Measurements from ENCODE around the gene AMPD3.
A peak's percentile ranks its signal among the peaks of the same experiment; 100 is the strongest.

Gene AMPD3

GRCh38 chr11:10518123-10518522 is 63.1 kb downstream of the AMPD3 start:
- no peaks in the 10 kb centered on the region for H3K9me3 ChIP-seq (ENCODE audit: low read depth, low read length)
- peak overlapping the region; percentile 40; the same call in 1 of the 2 replicates for H3K27ac ChIP-seq
- no peak overlapping the region for H3K9ac ChIP-seq (ENCODE audit: insufficient read length)
- TF ChIP-seq POLR2AphosphoS5 (IDR thresholded peaks at IDR 0.05; ENCODE audit: borderline replicate concordance, low read depth, low read length) (no peak), EZH2 (IDR thresholded peaks at IDR 0.05) (no peak), FOXP2 (optimal IDR thresholded peaks at IDR 0.05; ENCODE audit: control extremely low read depth, extremely low read length, insufficient read depth) (no peak)
- H3K36me3 ChIP-seq (ENCODE audit: insufficient read depth, low read length): peaks cover 67% of the 10 kb centered on the region
- no peak overlapping the region for H3K4me3 ChIP-seq
- DNase-seq (ENCODE audit: low read depth, low spot score): no peak

GRCh38 chr11:10518891-10519290 is 63.8 kb downstream of the AMPD3 start:
- no peak for TF ChIP-seq FOXP2 (optimal IDR thresholded peaks at IDR 0.05; ENCODE audit: control extremely low read depth, extremely low read length, insufficient read depth)
- no peak for TF ChIP-seq POLR2AphosphoS5 (IDR thresholded peaks at IDR 0.05; ENCODE audit: borderline replicate concordance, low read depth, low read length)
- no peak for TF ChIP-seq EZH2 (IDR thresholded peaks at IDR 0.05)
- H3K27ac ChIP-seq: no peak overlapping the region
- no peak overlapping the region for H3K4me3 ChIP-seq
- no peak overlapping the region for H3K9ac ChIP-seq (ENCODE audit: insufficient read length)
- peaks cover 73% of the 10 kb centered on the region for H3K36me3 ChIP-seq (ENCODE audit: insufficient read depth, low read length)
- H3K9me3 ChIP-seq (ENCODE audit: low read depth, low read length): no peaks in the 10 kb centered on the region
- DNase-seq (ENCODE audit: low read depth, low spot score): no peak

GRCh38 chr11:10519630-10520029 is 64.6 kb downstream of the AMPD3 start:
- Histone ChIP-seq H3K9me3 (ENCODE audit: low read depth, low read length) (no peaks in the 10 kb centered on the region), H3K27ac (no peak overlapping the region), H3K4me3 (no peak overlapping the region), H3K36me3 (ENCODE audit: insufficient read depth, low read length) (peaks cover 78% of the 10 kb centered on the region), H3K9ac (ENCODE audit: insufficient read length) (no peak overlapping the region)
- TF ChIP-seq FOXP2 (optimal IDR thresholded peaks at IDR 0.05; ENCODE audit: control extremely low read depth, extremely low read length, insufficient read depth) (no peak), EZH2 (IDR thresholded peaks at IDR 0.05) (no peak), POLR2AphosphoS5 (IDR thresholded peaks at IDR 0.05; ENCODE audit: borderline replicate concordance, low read depth, low read length) (no peak)
- no peak for DNase-seq (ENCODE audit: low read depth, low spot score)

GRCh38 chr11:10520562-10520961 is 65.5 kb downstream of the AMPD3 start:
- H3K4me3 ChIP-seq: no peak overlapping the region
- DNase-seq (ENCODE audit: low read depth, low spot score): no peak
- no peak overlapping the region for H3K27ac ChIP-seq
- H3K9ac ChIP-seq (ENCODE audit: insufficient read length): no peak overlapping the region
- H3K36me3 ChIP-seq (ENCODE audit: insufficient read depth, low read length): peaks cover 82% of the 10 kb centered on the region
- TF ChIP-seq FOXP2 (optimal IDR thresholded peaks at IDR 0.05; ENCODE audit: control extremely low read depth, extremely low read length, insufficient read depth) (no peak), POLR2AphosphoS5 (IDR thresholded peaks at IDR 0.05; ENCODE audit: borderline replicate concordance, low read depth, low read length) (no peak), EZH2 (IDR thresholded peaks at IDR 0.05) (no peak)
- no peaks in the 10 kb centered on the region for H3K9me3 ChIP-seq (ENCODE audit: low read depth, low read length)

- Histone ChIP-seq H3K9me3 (ENCODE audit: low read depth, low read length) (no peaks in the 10 kb centered on the region), H3K4me3 (no peak overlapping the region), H3K27ac (no peak overlapping the region), H3K36me3 (ENCODE audit: insufficient read depth, low read length) (peaks cover 89% of the 10 kb centered on the region), H3K9ac (ENCODE audit: insufficient read length) (no peak overlapping the region)
- no peak for TF ChIP-seq FOXP2 (optimal IDR thresholded peaks at IDR 0.05; ENCODE audit: control extremely low read depth, extremely low read length, insufficient read depth)
- no peak for TF ChIP-seq POLR2AphosphoS5 (IDR thresholded peaks at IDR 0.05; ENCODE audit: borderline replicate concordance, low read depth, low read length)
- no peak for TF ChIP-seq EZH2 (IDR thresholded peaks at IDR 0.05)
- DNase-seq (ENCODE audit: low read depth, low spot score): no peak
Measured at GRCh38 chr11:10522276-10522675, 67.2 kb downstream of the AMPD3 start.

GRCh38 chr11:10522921-10523320 is 67.9 kb downstream of the AMPD3 start:
- Histone ChIP-seq H3K9me3 (ENCODE audit: low read depth, low read length) (no peaks in the 10 kb centered on the region), H3K27ac (no peak overlapping the region), H3K4me3 (no peak overlapping the region), H3K36me3 (ENCODE audit: insufficient read depth, low read length) (peaks cover 92% of the 10 kb centered on the region), H3K9ac (ENCODE audit: insufficient read length) (no peak overlapping the region)
- no peak for TF ChIP-seq POLR2AphosphoS5 (IDR thresholded peaks at IDR 0.05; ENCODE audit: borderline replicate concordance, low read depth, low read length)
- TF ChIP-seq EZH2 (IDR thresholded peaks at IDR 0.05): no peak
- TF ChIP-seq FOXP2 (optimal IDR thresholded peaks at IDR 0.05; ENCODE audit: control extremely low read depth, extremely low read length, insufficient read depth): no peak
- DNase-seq (ENCODE audit: low read depth, low spot score): no peak

GRCh38 chr11:10524471-10524870 is 69.4 kb downstream of the AMPD3 start:
- no peak for DNase-seq (ENCODE audit: low read depth, low spot score)
- Histone ChIP-seq H3K9ac (ENCODE audit: insufficient read length) (no peak overlapping the region), H3K4me3 (no peak overlapping the region), H3K9me3 (ENCODE audit: low read depth, low read length) (no peaks in the 10 kb centered on the region), H3K27ac (no peak overlapping the region), H3K36me3 (ENCODE audit: insufficient read depth, low read length) (peaks cover 88% of the 10 kb centered on the region)
- TF ChIP-seq FOXP2 (optimal IDR thresholded peaks at IDR 0.05; ENCODE audit: control extremely low read depth, extremely low read length, insufficient read depth): no peak
- TF ChIP-seq EZH2 (IDR thresholded peaks at IDR 0.05): no peak
- no peak for TF ChIP-seq POLR2AphosphoS5 (IDR thresholded peaks at IDR 0.05; ENCODE audit: borderline replicate concordance, low read depth, low read length)

GRCh38 chr11:10526974-10527918 is 72.2 kb downstream of the AMPD3 start:
- peak overlapping the region; percentile 91 for H3K27ac ChIP-seq
- H3K36me3 ChIP-seq (ENCODE audit: insufficient read depth, low read length): peaks cover 88% of the 10 kb centered on the region
- no peak for TF ChIP-seq EZH2 (IDR thresholded peaks at IDR 0.05)
- TF ChIP-seq FOXP2 (optimal IDR thresholded peaks at IDR 0.05; ENCODE audit: control extremely low read depth, extremely low read length, insufficient read depth): no peak
- TF ChIP-seq POLR2AphosphoS5 (IDR thresholded peaks at IDR 0.05; ENCODE audit: borderline replicate concordance, low read depth, low read length): no peak
- DNase-seq (ENCODE audit: low read depth, low spot score): no peak
- 0 out of 2 replicates have a peak overlapping the region, but pooled peaks have one; percentile 13 for H3K4me3 ChIP-seq
- no peaks in the 10 kb centered on the region for H3K9me3 ChIP-seq (ENCODE audit: low read depth, low read length)
- H3K9ac ChIP-seq (ENCODE audit: insufficient read length): no peak overlapping the region
